Measurements from ENCODE around the gene RAD51B.

The RAD51B gene

GRCh38 chr14:68599896-68600610 is 780.5 kb downstream of the RAD51B start:
- Histone ChIP-seq H3K4me3 (no peak overlapping the region), H3K36me3 (ENCODE audit: insufficient read depth, low read length) (no peaks in the 10 kb centered on the region), H3K27ac (no peak overlapping the region), H3K9me3 (ENCODE audit: low read depth, low read length) (peaks cover 3% of the 10 kb centered on the region; the same call in 1 of the 2 replicates), H3K9ac (ENCODE audit: insufficient read length) (no peak overlapping the region)
- TF ChIP-seq FOXP2 (optimal IDR thresholded peaks at IDR 0.05; ENCODE audit: control extremely low read depth, extremely low read length, insufficient read depth) (no peak), POLR2AphosphoS5 (IDR thresholded peaks at IDR 0.05; ENCODE audit: borderline replicate concordance, low read depth, low read length) (no peak), EZH2 (IDR thresholded peaks at IDR 0.05) (no peak)
- no peak for DNase-seq (ENCODE audit: low read depth, low spot score)

GRCh38 chr14:68602507-68602906 is 782.9 kb downstream of the RAD51B start:
- Histone ChIP-seq H3K9me3 (ENCODE audit: low read depth, low read length) (peaks cover 3% of the 10 kb centered on the region; the same call in 1 of the 2 replicates), H3K36me3 (ENCODE audit: insufficient read depth, low read length) (no peaks in the 10 kb centered on the region), H3K9ac (ENCODE audit: insufficient read length) (no peak overlapping the region), H3K4me3 (no peak overlapping the region), H3K27ac (no peak overlapping the region)
- DNase-seq (ENCODE audit: low read depth, low spot score) = no peak
- TF ChIP-seq EZH2 (IDR thresholded peaks at IDR 0.05) (no peak), POLR2AphosphoS5 (IDR thresholded peaks at IDR 0.05; ENCODE audit: borderline replicate concordance, low read depth, low read length) (no peak), FOXP2 (optimal IDR thresholded peaks at IDR 0.05; ENCODE audit: control extremely low read depth, extremely low read length, insufficient read depth) (no peak)

DNA sequence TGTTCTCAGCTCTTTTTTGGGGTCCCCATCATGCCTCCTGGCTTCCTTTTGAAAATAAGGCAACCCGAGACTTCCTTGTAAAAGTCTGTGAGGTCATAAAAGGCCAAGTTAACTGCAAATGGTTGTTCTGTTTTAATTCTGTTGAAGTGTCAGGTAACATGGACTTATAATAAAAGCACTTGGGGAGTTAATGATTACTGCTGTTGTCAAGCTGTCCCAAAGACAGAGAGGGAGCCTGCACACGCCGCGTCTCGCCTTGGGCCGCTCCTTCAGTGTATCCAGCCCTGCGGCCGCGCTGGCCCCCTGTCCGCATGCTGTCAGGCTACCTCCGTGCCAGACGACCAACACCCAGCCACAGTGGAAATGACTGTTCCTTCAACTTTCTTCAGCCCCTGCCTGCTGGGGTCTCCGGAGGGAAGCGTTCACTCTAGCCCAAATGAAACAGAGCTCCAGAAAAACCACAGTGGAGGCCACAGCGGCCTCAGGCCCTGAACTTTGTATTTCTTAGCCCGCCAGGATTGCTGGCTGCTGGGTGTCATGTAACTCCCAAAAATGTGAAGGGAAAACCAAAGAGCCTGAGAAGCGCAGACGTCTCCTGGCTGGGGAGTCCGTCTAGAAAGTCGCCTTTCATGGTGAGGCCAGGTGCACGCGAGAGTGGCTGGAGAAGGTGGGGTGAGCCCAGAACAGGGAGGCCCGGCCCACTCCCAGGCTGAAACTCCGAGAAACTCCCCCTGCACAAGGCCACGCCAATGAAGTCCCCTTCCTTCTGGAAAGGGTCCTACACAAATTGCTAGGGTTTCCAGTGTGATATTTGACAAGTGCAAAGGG is 784.2 kb downstream of the RAD51B start:
- no peak overlapping the region for H3K27ac ChIP-seq

GRCh38 chr14:68604361-68604730 is 784.8 kb downstream of the RAD51B start:
- Histone ChIP-seq H3K27ac (no peak overlapping the region), H3K9ac (ENCODE audit: insufficient read length) (no peak overlapping the region), H3K4me3 (no peak overlapping the region), H3K9me3 (ENCODE audit: low read depth, low read length) (peaks cover 3% of the 10 kb centered on the region; the same call in 1 of the 2 replicates), H3K36me3 (ENCODE audit: insufficient read depth, low read length) (no peaks in the 10 kb centered on the region)
- no peak for DNase-seq (ENCODE audit: low read depth, low spot score)
- no peak for TF ChIP-seq POLR2AphosphoS5 (IDR thresholded peaks at IDR 0.05; ENCODE audit: borderline replicate concordance, low read depth, low read length)
- no peak for TF ChIP-seq EZH2 (IDR thresholded peaks at IDR 0.05)
- no peak for TF ChIP-seq FOXP2 (optimal IDR thresholded peaks at IDR 0.05; ENCODE audit: control extremely low read depth, extremely low read length, insufficient read depth)

More for the DNA sequence above, 784.2 kb downstream of the RAD51B start:
- DNase-seq (ENCODE audit: low read depth, low spot score) = no peak
- TF ChIP-seq POLR2AphosphoS5 (IDR thresholded peaks at IDR 0.05; ENCODE audit: borderline replicate concordance, low read depth, low read length) (no peak), EZH2 (IDR thresholded peaks at IDR 0.05) (no peak), FOXP2 (optimal IDR thresholded peaks at IDR 0.05; ENCODE audit: control extremely low read depth, extremely low read length, insufficient read depth) (no peak)
- no peak overlapping the region for H3K4me3 ChIP-seq
- H3K9me3 ChIP-seq (ENCODE audit: low read depth, low read length) = peaks cover 3% of the 10 kb centered on the region; the same call in 1 of the 2 replicates
- H3K36me3 ChIP-seq (ENCODE audit: insufficient read depth, low read length) = no peaks in the 10 kb centered on the region
- no peak overlapping the region for H3K9ac ChIP-seq (ENCODE audit: insufficient read length)

GRCh38 chr14:68604822-68605221 is 785.2 kb downstream of the RAD51B start:
- no peak for TF ChIP-seq EZH2 (IDR thresholded peaks at IDR 0.05)
- TF ChIP-seq FOXP2 (optimal IDR thresholded peaks at IDR 0.05; ENCODE audit: control extremely low read depth, extremely low read length, insufficient read depth) = no peak
- TF ChIP-seq POLR2AphosphoS5 (IDR thresholded peaks at IDR 0.05; ENCODE audit: borderline replicate concordance, low read depth, low read length) = no peak
- Histone ChIP-seq H3K9ac (ENCODE audit: insufficient read length) (no peak overlapping the region), H3K9me3 (ENCODE audit: low read depth, low read length) (peaks cover 3% of the 10 kb centered on the region; the same call in 1 of the 2 replicates), H3K27ac (no peak overlapping the region), H3K36me3 (ENCODE audit: insufficient read depth, low read length) (no peaks in the 10 kb centered on the region), H3K4me3 (no peak overlapping the region)
- no peak for DNase-seq (ENCODE audit: low read depth, low spot score)

- Histone ChIP-seq H3K36me3 (ENCODE audit: insufficient read depth, low read length) (no peaks in the 10 kb centered on the region), H3K27ac (no peak overlapping the region), H3K9ac (ENCODE audit: insufficient read length) (no peak overlapping the region), H3K4me3 (no peak overlapping the region), H3K9me3 (ENCODE audit: low read depth, low read length) (peaks cover 3% of the 10 kb centered on the region; the same call in 1 of the 2 replicates)
- TF ChIP-seq FOXP2 (optimal IDR thresholded peaks at IDR 0.05; ENCODE audit: control extremely low read depth, extremely low read length, insufficient read depth) (no peak), EZH2 (IDR thresholded peaks at IDR 0.05) (no peak), POLR2AphosphoS5 (IDR thresholded peaks at IDR 0.05; ENCODE audit: borderline replicate concordance, low read depth, low read length) (no peak)
- no peak for DNase-seq (ENCODE audit: low read depth, low spot score)
Observed at GRCh38 chr14:68606176-68606575, 786.6 kb downstream of the RAD51B start.

DNA sequence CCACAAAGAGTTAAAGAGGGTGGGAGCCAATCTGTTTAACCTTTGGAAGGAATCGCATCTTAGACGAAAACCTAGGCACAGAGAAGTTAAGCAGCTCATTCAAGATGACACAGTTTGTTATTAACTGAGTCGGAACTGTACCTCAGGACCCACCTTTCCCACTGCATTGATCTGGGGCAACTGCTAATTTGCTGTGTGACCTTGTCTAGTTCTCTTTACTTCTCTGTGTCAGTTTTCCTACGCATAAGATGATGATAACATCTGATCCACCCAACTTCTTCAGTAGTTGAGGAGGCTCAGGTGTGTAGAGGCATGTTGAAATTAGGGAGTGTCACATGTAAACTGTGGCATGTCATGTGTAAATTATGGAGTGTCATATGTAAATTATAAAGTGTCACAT is 787.1 kb downstream of the RAD51B start:
- Histone ChIP-seq H3K9me3 (ENCODE audit: low read depth, low read length) (peaks cover 3% of the 10 kb centered on the region; the same call in 1 of the 2 replicates), H3K9ac (ENCODE audit: insufficient read length) (no peak overlapping the region), H3K4me3 (no peak overlapping the region), H3K36me3 (ENCODE audit: insufficient read depth, low read length) (no peaks in the 10 kb centered on the region), H3K27ac (no peak overlapping the region)
- DNase-seq (ENCODE audit: low read depth, low spot score) = no peak
- TF ChIP-seq FOXP2 (optimal IDR thresholded peaks at IDR 0.05; ENCODE audit: control extremely low read depth, extremely low read length, insufficient read depth) = no peak
- no peak for TF ChIP-seq EZH2 (IDR thresholded peaks at IDR 0.05)
- TF ChIP-seq POLR2AphosphoS5 (IDR thresholded peaks at IDR 0.05; ENCODE audit: borderline replicate concordance, low read depth, low read length) = no peak
